ENCODE measurements around the gene SOWAHA. TPM values are rescaled to one million over a fixed set of nuclear protein-coding genes. Genes with fewer than 3 reads are reported as not detected.

The SOWAHA gene
- total RNA-seq = not detected in 2 replicates

GRCh38 chr5:132812781-132813598, at the start of gene SOWAHA:
Gene SOWAHA (plus strand): TSS chr5:132813302. CDS start chr5:132813622, 320 bp downstream.

DNA sequence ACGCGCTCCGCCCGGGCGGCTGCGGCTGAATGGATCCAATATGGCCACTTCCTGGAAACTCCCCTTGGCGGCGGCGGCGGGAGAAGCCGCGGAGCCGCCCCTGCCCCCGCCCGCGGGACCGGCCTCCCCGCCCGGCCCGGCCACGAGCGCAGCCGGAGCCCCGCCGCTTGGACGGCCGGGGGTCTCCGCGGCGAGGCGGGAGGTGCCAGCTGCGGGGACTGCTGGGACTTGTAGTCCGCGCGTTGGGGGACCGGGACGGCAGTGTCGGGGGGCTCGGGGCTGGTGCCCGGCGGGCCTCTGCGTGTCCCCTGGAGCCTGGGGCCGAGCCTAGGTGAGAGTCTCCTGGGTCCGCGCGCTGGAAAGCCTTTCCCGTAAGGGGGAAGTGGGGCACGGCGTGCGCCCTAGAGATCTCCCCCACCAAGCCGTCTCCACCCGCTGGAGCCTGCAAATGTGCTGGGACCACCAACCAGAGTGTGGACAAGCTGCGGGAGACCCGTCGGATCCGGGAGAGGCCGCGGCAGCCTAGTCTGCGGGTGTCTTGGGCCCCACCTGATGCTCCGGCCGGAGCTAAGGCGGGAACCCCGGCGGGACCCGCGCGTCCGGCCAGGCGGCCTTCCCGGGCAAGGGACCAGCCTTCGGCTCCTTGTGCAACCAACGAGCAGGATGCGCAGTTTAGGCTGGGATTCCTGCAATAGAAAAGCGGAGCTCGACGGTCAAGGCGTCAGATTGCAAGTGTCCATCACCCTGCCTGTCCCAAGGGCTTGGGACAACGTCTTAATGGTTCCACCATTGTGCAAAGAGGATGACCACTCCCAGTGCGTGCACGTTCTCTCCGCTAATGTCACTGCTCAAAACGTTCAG, 35.7 kb upstream of the SOWAHA start, which contains the start of gene SEPTIN8:
SEPTIN8 (minus strand) TSS at position 31 of the 861 bp plus-strand sequence. CDS start 102 bp downstream, outside the sequence.

DNA sequence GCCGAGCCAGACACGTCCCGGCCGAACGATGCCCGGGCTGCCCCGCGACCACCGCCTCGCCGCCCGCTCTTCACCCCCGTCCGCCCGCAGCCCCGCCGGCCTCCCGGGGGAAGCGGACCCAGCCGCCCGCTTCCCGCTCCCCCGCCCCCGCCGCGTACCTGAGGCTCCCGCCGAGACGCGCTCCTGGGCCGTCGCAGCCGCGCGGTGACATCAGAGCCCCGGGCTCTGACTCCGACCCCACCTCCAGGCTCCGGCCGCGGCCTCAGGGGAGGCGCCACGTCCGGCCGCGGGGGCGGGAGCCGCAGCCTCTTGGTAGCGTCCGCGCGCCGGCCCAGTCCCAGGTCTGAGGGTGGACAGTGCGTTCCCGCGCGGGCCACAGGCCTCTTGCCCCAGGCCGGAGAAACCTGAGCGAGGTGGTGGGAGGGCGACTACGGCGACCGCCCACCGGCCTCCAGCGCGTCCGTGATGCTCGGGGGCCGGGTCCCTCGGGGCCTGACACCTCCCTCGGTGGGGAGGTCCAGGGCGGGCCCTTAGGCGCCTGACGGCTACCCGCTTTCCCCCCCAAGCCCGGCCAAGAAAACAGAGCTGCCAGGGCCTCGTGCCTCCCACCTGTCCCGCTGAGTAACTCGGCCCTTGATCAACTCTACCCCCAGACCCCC, 17.5 kb downstream of the SOWAHA start, which contains the start of gene SHROOM1:
SHROOM1 (minus strand) TSS at position 212 of the 659 bp plus-strand sequence. CDS start 4,507 bp downstream, outside the sequence.

Small RNA genes lying within 50 kb of the gene (small RNA-seq; reads per million reads assigned to genes)
- not detected for gene RNA5SP192

Other genes starting within 250 kb of the SOWAHA start
- not detected in 2 replicates for gene IL13, start 155.1 kb upstream of the SOWAHA start, total RNA-seq
- not detected in 2 replicates for gene IL4, start 139.3 kb upstream of the SOWAHA start, total RNA-seq
- gene KIF3A, start 75.8 kb upstream of the SOWAHA start, total RNA-seq = 7.5 and 9.1 TPM in 2 replicates
- gene CCNI2, start 65.9 kb upstream of the SOWAHA start, total RNA-seq = under 0.01 TPM in 1 of 2 replicates, not detected in the other
- 47.9 and 48.3 TPM in 2 replicates for gene SEPTIN8, start 36.1 kb upstream of the SOWAHA start, total RNA-seq
- gene SHROOM1, start 17.3 kb downstream of the SOWAHA start, total RNA-seq = 8.2 and 9.8 TPM in 2 replicates
- 0.19 and 0.33 TPM in 2 replicates for gene GDF9, start 53.2 kb downstream of the SOWAHA start, total RNA-seq
- gene UQCRQ, start 53.3 kb downstream of the SOWAHA start, total RNA-seq = 65.9 and 78.7 TPM in 2 replicates
- gene LEAP2, start 60.4 kb downstream of the SOWAHA start, total RNA-seq = not detected in 2 replicates
- gene AFF4, start 150.3 kb downstream of the SOWAHA start, total RNA-seq = 83.9 and 84.4 TPM in 2 replicates
- 18.0 and 19.7 TPM in 2 replicates for gene ZCCHC10, start 213.2 kb downstream of the SOWAHA start, total RNA-seq
- gene HSPA4, start 238.7 kb downstream of the SOWAHA start, total RNA-seq = 104 and 134 TPM in 2 replicates